Measurements from ENCODE around the gene TMPRSS11A.

- TF ChIP-seq CTCF (IDR thresholded peaks at IDR 0.05; ENCODE audit: extremely low read depth in 1 of 2, insufficient read depth in 1 of 2, low read depth in 1 of 2, low read length in 2 of 2) (no peak), POLR2A (IDR thresholded peaks at IDR 0.05; ENCODE audit: low read depth, low read length) (no peak), MAX (IDR thresholded peaks at IDR 0.05; ENCODE audit: insufficient read depth, insufficient read length) (no peak), EZH2 (IDR thresholded peaks at IDR 0.05; ENCODE audit: borderline replicate concordance, low read depth, low read length, severe bottlenecking) (no peak), POLR2AphosphoS5 (IDR thresholded peaks at IDR 0.05; ENCODE audit: insufficient read depth, low read depth, low read length) (no peak), FOS (IDR thresholded peaks at IDR 0.05; ENCODE audit: borderline replicate concordance, insufficient read depth, low read length) (no peak), MYC (IDR thresholded peaks at IDR 0.05; ENCODE audit: low read depth, low read length) (no peak), JUN (IDR thresholded peaks at IDR 0.05; ENCODE audit: borderline replicate concordance, insufficient read depth, insufficient read length, low read depth) (no peak)
Observed at GRCh38 chr4:67891645-67892044, 71.6 kb downstream of the TMPRSS11A start.

Data from endothelial cell of umbilical vein (primary cell).